Effector memory CD4-positive, alpha-beta T cell (primary cell): Measurements from ENCODE around the gene KIRREL3.

ENCODE experiments used
- DNase-seq, 3 donors: peaks; one replicate each; pipeline ENCODE4 v3.0.0-alpha.2; 2020
- H3K27ac ChIP-seq: 2 replicates; pipeline ENCODE4 v1.7.0; 2013; ENCODE audit warnings: mild to moderate bottlenecking, low read length, moderate library complexity; ENCODE audit not compliant: insufficient read depth, poor library complexity, severe bottlenecking
- H3K27me3 ChIP-seq: replicated peaks from 2 replicates; pipeline ENCODE4 v1.7.0; 2013; ENCODE audit warnings: mild to moderate bottlenecking, low read length; ENCODE audit not compliant: insufficient read depth, control insufficient read depth, poor library complexity, severe bottlenecking
- H3K36me3 ChIP-seq: 2 replicates; pipeline ENCODE4 v1.7.0; 2013; ENCODE audit warnings: mild to moderate bottlenecking, low read length, moderate library complexity; ENCODE audit not compliant: control insufficient read depth, insufficient read depth
- H3K4me1 ChIP-seq: 2 replicates; pipeline ENCODE4 v1.7.0; 2013; ENCODE audit warnings: low read length, mild to moderate bottlenecking; ENCODE audit not compliant: control insufficient read depth, insufficient read depth, poor library complexity, severe bottlenecking
- H3K4me3 ChIP-seq: 2 replicates; pipeline ENCODE4 v1.7.0; 2013; ENCODE audit warnings: low read length, low read depth, mild to moderate bottlenecking; ENCODE audit not compliant: insufficient read depth, poor library complexity, severe bottlenecking
- H3K9me3 ChIP-seq: 2 replicates; pipeline ENCODE4 v1.7.0; 2013; ENCODE audit warnings: mild to moderate bottlenecking, low read length, moderate library complexity; ENCODE audit not compliant: control insufficient read depth
- total RNA-seq, 3 donors: gene quantifications; one replicate each; lab custom pipeline; 2026; lab: John Stamatoyannopoulos, UW

Gene KIRREL3
- total RNA-seq: 0 reads per million in 3 donors

DNA sequence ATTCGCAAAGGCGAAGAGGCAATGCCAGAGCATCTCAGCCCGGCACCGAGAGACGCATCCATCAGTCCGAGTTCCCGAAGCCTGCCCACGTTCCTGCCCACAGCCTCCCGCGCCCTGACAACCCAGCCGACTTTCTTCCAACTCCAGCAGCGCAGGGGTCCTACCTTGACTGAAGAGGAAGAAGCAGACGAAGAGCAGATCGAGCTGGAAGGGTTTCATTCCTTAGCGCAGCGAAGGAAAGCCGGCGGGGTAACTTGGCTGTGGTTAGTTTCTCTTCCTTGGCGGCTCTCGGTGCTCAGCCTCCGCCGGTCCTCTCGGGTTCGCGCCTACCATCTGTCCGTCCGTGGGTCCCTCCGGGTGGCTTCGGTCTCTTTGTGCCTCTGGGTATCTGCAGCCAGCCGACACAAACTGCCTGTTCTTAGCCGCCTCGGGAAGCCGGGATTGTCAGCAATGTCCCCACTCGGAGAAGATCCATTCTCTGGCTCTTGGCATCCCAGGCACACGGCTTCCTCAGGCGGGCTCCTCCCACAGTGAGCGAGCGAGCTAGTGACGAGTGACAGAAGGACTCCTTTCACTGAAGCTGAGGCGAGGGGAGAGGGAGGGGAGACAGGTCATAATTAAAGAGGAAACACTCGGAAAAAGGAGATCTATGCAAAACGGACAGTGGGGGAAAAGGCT lies at the start of gene KIRREL3:
Gene KIRREL3 (minus strand): TSS at position 480 of the 678 bp plus-strand sequence.
- no peaks in the 10 kb centered on the region for H3K9me3 ChIP-seq
- H3K27me3 ChIP-seq: peaks cover 9% of the 10 kb centered on the region
- H3K27ac ChIP-seq: no peak within 1 kb of the TSS
- no peaks in the 10 kb centered on the region for H3K36me3 ChIP-seq
- no peak for DNase-seq
- no peaks in the 10 kb centered on the region for H3K4me1 ChIP-seq
- H3K4me3 ChIP-seq: no peak within 1 kb of the TSS

DNA sequence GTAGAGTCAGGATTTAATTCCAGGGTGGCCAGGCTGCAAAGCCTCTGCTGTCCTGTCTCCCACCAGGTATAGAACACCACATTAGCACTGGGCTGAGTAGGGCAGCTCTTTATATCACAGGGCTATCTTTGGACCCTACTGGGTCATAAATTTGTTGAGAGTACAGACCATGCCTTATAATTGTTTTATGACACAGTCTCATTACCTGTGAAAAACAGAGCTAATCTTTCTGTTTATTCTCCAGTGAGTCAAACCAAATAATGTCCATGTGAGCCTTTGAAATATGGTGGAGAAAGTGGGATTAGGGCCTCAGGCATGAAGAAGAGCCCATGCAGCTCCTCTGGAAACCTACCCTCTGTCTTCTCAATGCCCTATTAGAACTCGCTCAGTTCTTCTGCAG lies 49.6 kb upstream of the KIRREL3 start:
- H3K4me1 ChIP-seq: no peaks in the 10 kb centered on the region
- no peak overlapping the region for H3K27ac ChIP-seq
- H3K27me3 ChIP-seq: no peaks in the 10 kb centered on the region
- H3K4me3 ChIP-seq: no peak overlapping the region
- no peaks in the 10 kb centered on the region for H3K36me3 ChIP-seq
- no peak for DNase-seq
- no peaks in the 10 kb centered on the region for H3K9me3 ChIP-seq

DNA sequence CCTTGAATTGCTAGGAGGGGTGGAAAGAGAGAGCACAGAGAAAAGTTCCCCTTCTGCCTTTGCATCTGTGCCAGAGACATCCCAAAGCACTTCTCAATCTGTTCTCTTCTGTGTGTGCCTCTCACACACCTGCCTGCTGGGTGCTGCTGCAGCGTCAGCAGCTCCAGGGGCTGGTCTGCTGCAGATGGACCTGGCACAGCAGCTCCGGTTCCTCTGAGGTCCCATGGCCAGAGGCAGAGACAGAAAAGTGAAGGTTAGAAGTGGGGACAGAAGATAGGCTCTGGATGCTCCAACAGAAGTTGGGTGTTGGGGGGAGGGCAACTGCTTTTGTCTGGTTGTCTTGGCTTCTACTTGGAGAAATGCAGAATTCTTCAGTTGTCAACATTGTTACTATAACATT lies 48.9 kb upstream of the KIRREL3 start:
- no peaks in the 10 kb centered on the region for H3K4me1 ChIP-seq
- no peak overlapping the region for H3K27ac ChIP-seq
- no peaks in the 10 kb centered on the region for H3K36me3 ChIP-seq
- no peak for DNase-seq
- no peaks in the 10 kb centered on the region for H3K27me3 ChIP-seq
- H3K4me3 ChIP-seq: no peak overlapping the region
- no peaks in the 10 kb centered on the region for H3K9me3 ChIP-seq

DNA sequence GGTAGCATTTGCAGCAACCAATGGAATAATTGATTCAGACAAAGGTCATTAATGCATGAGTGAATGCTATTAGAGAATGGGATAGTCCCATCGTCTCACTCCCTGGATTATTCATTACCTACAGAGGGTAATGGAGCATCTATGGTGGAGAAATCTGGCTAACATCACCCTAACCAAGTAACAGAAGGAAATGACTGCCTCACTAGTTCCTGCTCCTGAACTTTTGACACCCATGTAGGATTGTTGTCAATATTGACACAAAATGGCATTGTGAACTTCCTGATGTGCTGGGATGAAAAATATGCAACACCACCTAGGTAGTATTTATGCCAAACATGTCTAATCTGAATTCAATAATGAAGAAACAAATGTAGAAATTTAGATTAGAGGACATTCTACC lies 44.0 kb upstream of the KIRREL3 start:
- H3K27me3 ChIP-seq: no peaks in the 10 kb centered on the region
- H3K36me3 ChIP-seq: no peaks in the 10 kb centered on the region
- H3K9me3 ChIP-seq: no peaks in the 10 kb centered on the region
- DNase-seq: no peak
- no peak overlapping the region for H3K27ac ChIP-seq
- no peaks in the 10 kb centered on the region for H3K4me1 ChIP-seq
- H3K4me3 ChIP-seq: no peak overlapping the region

DNA sequence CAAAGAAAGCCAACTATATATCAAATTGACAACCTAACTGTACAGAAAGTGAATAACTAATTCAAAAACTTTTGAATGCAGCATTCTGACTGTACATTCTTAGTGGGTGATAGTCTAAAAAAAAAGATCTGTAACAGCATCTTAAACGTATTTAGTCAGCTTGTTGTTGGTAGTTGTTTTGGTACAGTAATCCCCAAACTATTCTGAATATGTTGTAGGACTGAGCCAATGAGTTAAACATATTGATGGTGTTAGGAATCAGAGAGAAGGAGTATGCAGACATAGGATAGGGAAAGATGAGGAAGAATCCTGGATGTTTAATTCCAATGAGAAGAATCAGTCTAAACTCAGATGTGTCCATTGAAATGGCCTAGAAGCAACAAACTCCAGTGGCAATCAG lies 41.9 kb upstream of the KIRREL3 start:
- Histone ChIP-seq H3K27ac (no peak overlapping the region), H3K36me3 (no peaks in the 10 kb centered on the region)
- no peak for DNase-seq

DNA sequence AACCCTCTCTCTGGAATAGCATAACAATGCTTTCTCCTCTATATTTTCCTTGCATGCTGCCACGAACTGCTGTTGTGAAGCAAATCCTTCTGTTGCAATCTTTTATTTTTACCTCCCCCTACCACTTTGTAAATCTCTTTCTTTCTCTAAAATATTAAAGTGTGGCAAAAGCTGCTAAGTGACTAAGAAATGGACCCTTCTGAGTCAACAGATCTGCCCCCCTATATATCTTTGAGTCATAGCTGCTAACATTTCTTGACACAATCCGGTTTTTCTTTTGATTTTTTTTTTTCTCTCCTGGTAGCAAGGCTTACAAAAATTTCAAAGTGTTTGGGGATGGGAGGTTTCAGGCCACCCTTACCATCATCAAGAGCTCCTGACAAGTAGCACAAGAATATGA lies 39.0 kb upstream of the KIRREL3 start:
- H3K4me3 ChIP-seq: no peak overlapping the region
- no peaks in the 10 kb centered on the region for H3K9me3 ChIP-seq
- no peaks in the 10 kb centered on the region for H3K27me3 ChIP-seq
- H3K36me3 ChIP-seq: no peaks in the 10 kb centered on the region
- H3K27ac ChIP-seq: no peak overlapping the region
- H3K4me1 ChIP-seq: no peaks in the 10 kb centered on the region
- DNase-seq: no peak

More for the DNA sequence above, 41.9 kb upstream of the KIRREL3 start:
- Histone ChIP-seq H3K4me3 (no peak overlapping the region), H3K4me1 (no peaks in the 10 kb centered on the region), H3K9me3 (no peaks in the 10 kb centered on the region), H3K27me3 (no peaks in the 10 kb centered on the region)

DNA sequence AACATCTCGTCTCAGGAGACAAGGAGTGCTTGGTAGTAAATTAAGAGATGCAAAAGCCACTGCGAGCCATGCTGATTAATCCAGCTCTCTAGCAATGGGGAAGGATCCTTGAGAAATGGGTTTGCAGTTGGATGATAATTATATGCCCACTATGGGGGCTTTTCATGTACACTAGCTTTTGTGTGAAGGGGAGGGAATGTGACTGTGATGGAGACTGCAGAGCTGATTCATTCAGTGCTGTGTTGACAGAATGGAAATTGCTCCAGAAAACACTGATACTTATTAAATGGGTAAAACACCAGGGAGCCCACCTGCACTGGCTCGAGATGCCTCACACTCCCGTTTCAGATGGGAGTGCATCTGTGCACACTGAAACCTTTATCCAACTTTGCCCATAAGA lies 37.0 kb upstream of the KIRREL3 start:
- Histone ChIP-seq H3K27me3 (no peaks in the 10 kb centered on the region), H3K4me3 (no peak overlapping the region), H3K36me3 (no peaks in the 10 kb centered on the region), H3K9me3 (no peaks in the 10 kb centered on the region), H3K27ac (no peak overlapping the region), H3K4me1 (no peaks in the 10 kb centered on the region)
- no peak for DNase-seq

DNA sequence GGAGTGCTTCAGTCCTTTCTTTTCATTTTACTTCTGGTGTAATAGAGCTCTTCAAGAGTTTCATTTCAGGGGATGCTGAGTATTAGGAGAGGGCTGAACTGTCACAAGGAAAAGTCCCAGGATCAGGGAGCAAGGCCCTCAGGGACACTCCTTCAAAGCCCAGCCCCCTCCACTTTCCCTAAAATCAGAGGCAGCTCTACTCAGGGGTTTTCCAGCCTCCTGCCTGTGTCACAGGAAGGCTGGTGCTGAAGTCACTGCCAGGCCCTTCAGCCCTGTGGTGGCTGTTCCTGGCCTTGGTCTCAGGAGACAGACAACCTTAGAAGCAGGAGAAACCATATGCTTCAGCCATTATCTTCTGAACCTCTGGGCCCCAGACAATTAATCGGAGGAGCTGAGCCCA lies 36.4 kb upstream of the KIRREL3 start:
- Histone ChIP-seq H3K27ac (no peak overlapping the region), H3K9me3 (no peaks in the 10 kb centered on the region), H3K36me3 (no peaks in the 10 kb centered on the region), H3K27me3 (no peaks in the 10 kb centered on the region), H3K4me3 (no peak overlapping the region), H3K4me1 (no peaks in the 10 kb centered on the region)
- no peak for DNase-seq

DNA sequence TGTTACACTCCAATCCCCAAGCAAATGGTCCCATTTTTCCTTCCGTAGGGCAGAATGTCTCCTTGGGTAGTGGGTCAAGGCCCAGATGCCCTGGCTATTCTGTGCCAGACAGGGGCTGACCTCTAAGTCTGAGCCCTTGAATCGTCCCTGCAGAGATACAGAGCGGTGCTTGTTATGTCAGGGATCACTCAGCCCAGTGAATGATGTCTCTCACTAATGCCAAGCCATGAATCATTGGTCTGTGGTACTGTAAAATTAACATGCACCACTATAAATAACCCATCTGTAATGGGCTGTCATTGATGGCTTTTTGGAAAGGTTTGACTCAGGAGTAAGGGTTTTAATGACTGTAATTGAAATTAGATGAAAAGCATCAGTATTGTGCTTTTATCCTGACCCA lies 35.3 kb upstream of the KIRREL3 start:
- H3K36me3 ChIP-seq: no peaks in the 10 kb centered on the region
- no peaks in the 10 kb centered on the region for H3K4me1 ChIP-seq
- no peaks in the 10 kb centered on the region for H3K9me3 ChIP-seq
- no peak overlapping the region for H3K27ac ChIP-seq
- no peak for DNase-seq
- no peaks in the 10 kb centered on the region for H3K27me3 ChIP-seq
- H3K4me3 ChIP-seq: no peak overlapping the region

DNA sequence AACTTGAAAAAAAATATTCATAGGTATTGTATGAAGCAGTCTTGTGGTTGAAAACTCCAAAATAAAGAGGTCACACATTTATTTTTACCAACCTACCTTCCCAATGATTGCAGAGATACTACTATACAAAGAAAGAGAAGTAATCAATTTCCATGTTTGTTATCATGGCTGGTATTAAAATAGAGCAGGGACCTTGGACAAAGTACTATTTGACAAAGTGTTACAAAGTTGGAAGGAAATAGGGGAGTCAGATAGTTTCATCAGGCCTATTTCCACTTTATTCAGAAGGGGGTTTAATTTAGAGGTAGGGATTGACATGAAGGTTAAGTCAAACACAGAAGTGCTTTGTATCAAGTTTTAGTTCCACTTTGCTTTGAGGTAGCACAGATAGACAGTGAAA lies 34.4 kb upstream of the KIRREL3 start:
- no peaks in the 10 kb centered on the region for H3K4me1 ChIP-seq
- no peaks in the 10 kb centered on the region for H3K9me3 ChIP-seq
- H3K4me3 ChIP-seq: no peak overlapping the region
- DNase-seq: no peak
- no peaks in the 10 kb centered on the region for H3K36me3 ChIP-seq
- no peaks in the 10 kb centered on the region for H3K27me3 ChIP-seq
- no peak overlapping the region for H3K27ac ChIP-seq
